Stimulated activated CD8-positive, alpha-beta memory T cell treated with anti-CD3 and anti-CD28 coated beads, Interleukin-15, amount 100 ng/mL, for 48 hours (primary cell): ENCODE results near the gene NUDCD3.

ENCODE experiments used
- DNase-seq, 2 donors: peaks; one replicate each; pipeline ENCODE4 v3.0.0-alpha.2; 2020; ENCODE audit warnings: low read depth in 2 of 2

The NUDCD3 gene

GRCh38 chr7:44401692-44402091 is 88.8 kb downstream of the NUDCD3 start:
- no peak for DNase-seq

DNA sequence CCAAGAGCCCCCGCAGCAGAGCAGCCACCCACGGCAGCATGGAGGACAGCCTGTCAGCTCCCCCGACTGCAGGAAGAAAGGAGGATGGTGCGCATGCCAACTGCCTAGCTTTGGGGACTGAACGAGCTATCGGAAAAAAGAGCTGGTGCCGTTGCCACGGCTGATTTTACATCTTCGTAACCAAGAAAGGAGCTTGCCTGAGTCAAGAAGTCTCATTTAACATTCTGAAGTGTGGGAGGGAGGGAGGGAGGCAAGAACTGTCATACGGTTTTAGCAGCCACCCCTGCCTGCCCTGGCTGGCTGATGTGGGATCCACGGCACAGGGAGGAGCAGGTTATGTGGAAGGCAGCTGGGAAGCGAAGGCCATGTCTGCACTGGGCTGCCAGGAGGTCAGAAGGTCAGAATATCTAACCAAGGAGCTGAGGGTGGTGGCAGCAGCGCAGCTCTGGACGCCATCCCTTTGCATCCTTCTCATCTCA is 90.4 kb downstream of the NUDCD3 start:
- DNase-seq, result no peak

- no peak for DNase-seq
Measured at GRCh38 chr7:44398953-44399574, 91.4 kb downstream of the NUDCD3 start.

- no peak for DNase-seq
Measured at GRCh38 chr7:44398511-44398911, 91.9 kb downstream of the NUDCD3 start.

DNA sequence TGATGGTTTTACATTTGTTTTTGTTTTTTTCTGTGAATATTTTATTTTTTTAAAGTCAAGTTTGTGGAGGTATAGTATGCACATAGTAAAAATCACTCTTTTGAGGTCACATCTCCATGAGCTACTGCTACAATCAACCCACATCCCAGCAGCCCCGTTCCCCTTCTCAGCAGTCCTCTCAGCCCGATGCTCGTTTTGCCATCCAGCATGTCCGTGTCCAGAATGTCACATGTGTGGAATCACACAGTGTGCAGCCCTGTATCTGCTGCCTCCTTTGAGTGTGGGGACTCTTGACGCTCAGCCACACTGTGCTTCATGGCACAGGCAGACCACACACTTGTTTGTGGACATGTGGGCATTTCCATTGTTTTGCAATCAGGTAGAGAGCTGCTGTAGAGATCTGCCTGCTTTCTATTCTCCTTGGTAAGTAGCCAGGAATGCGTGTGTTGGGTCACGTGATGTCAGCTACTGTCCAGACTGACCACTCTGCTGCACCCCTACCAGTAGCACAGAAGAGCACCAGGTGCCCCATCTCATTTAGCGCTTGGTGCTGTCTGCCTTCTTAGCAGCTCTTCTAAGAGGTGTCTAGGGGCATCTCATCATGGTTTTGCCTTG is 93.4 kb downstream of the NUDCD3 start:
- no peak for DNase-seq

- DNase-seq, result no peak
Measured at GRCh38 chr7:44396496-44396895, 94.0 kb downstream of the NUDCD3 start.

DNA sequence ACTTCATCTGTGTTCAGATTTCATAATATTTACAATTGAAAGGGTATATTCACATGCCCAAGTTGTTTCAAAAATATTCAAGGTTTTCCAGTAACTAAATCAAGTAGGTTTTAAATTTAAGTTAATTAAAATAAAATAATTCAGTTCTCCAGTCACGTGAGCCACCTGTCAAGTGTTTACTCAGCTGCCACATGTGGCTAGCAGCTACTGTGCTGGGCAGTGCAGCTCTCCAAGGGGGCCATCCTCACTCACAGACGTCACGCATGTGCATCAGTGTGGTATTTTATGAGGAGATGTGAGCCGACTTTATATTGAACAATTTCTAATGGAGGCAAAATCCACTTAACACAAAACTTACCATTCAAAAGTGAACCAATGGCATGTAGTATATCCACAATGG is 95.4 kb downstream of the NUDCD3 start:
- no peak for DNase-seq

GRCh38 chr7:44394636-44395035 is 95.8 kb downstream of the NUDCD3 start:
- no peak for DNase-seq

DNA sequence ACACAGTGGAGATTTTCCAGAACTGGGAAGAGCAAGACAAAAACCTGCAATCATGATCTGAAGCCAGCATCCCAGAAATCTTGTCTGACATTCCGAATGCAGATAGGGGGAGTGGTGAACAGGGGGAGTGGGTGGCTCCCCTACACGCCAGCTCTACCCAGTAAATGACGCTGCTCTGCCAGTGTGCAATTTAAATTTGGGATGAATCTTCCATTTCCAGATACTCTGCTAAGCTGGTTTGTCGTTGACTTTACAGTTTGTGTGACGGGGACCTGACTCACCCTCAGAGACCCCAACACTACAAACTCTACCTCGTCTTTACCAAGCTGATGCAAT is 96.4 kb downstream of the NUDCD3 start:
- DNase-seq, result no peak

DNA sequence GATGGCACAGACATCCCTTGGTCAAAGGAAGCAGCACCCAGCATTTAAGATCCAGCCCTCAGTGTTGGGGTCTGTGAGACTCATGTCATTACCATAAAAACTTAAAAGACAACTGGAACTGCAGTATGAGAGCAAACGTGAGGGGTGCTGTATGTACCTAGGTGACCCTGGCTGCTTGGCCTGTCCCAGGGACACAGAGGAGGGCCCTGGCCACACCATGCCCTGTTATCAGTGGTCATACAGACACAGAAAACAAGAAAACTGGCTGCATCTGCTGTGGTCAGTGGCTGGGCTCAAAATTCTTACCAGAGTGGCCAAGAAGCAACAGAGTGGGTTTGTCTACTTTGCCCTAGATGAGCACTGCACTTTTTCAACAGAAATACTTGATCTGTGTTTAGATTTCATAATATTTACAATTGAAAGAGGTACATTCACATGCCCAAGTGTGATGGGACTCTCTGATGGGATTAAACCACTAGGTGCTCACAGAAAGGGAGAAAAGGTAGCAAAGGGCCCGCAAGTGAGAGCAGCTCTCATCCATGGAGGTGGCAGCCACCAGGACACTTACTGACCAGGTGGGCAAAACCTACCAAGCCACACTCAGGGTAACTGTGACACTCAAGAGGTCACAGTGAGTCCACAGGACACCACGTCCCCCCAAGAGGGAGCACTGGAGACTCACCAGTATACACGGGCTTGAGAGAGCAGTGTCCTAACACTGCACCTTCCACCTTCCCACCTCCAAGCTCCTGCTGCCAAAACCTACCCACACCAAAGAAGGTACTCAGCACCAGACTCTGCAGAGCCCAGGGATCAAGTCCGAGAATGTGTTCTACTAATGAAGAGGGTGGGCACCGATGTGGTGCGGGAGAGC is 97.0 kb downstream of the NUDCD3 start:
- no peak for DNase-seq

DNA sequence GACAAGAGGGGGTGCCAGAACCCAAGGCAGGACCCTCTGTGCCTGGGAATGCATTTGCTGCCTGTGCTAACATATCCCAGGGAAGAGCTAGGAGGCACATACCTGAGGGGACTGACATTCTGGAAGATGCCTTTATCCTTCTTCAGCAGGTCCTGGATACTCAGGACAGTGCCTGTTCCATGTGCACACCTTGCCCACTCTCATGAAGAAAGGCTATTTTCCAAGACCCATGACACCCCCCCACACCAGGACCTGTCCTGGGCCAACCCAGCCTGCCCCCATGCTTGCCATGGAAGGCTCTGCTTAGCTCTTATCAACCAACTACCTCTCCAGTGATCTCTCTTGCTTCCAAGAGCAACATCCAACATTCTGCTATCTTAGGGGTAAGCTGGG is 97.8 kb downstream of the NUDCD3 start:
- DNase-seq, result no peak

DNA sequence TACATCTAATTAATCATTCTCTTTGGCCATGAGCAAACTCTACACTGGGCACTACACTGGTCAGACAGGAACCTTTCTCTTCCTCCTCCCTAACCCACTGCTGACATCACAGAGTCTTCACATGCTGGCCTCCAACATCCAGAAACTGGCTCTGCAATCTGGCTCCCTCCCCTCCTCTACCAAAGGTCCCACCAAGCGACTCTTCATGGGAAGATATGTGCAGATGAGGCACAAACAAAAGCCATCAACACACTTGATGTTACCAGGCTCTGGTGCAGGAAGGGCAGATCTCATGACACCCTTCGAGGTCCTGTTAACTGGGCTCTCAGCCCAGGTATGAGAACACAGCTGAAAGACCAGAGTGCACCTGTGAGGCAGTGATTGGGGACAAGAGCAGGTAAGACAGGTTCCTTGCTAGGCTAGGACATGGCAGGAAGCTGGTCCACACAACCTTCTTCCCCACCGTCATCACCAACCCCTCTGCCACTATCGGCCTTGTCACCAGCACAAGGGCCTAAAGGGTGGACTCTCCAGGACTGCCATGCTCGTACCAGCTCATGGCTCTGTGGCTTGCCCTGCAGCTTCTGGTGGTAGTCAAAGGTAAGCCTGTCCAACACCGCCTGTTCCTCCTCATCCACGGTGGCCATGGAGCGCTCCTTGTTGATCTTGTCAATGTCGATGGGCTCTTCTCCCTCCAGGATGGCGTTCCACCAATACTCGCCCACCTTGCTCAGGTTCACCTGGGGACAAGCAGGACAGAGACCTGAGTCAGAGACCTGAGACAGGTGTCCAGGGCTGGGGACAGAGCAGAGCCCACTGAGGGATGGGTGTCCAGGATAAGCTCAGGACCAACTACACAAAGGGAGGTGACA is 98.5 kb downstream of the NUDCD3 start:
- no peak for DNase-seq

- no peak for DNase-seq
Measured at GRCh38 chr7:44391171-44391570, 99.3 kb downstream of the NUDCD3 start.

DNA sequence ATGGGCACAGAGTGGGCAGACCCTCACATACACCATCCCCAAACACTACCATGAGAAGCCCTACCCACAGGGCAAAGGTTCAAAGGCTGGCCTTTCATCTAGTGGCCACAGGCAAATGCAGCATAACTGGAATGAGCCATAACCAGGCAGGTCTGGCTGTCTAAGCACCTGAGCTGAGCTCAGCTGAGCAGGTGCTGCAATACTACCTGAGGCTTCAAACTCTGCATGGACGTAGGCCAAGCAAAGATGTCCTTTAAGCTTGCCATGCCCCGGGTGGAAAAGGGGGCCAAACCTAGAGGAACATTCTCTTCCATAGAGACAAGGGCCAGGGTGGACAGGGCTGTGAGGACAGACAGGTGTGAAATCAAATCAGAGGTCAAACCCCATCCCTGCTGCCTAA is 99.8 kb downstream of the NUDCD3 start:
- DNase-seq, result no peak

DNA sequence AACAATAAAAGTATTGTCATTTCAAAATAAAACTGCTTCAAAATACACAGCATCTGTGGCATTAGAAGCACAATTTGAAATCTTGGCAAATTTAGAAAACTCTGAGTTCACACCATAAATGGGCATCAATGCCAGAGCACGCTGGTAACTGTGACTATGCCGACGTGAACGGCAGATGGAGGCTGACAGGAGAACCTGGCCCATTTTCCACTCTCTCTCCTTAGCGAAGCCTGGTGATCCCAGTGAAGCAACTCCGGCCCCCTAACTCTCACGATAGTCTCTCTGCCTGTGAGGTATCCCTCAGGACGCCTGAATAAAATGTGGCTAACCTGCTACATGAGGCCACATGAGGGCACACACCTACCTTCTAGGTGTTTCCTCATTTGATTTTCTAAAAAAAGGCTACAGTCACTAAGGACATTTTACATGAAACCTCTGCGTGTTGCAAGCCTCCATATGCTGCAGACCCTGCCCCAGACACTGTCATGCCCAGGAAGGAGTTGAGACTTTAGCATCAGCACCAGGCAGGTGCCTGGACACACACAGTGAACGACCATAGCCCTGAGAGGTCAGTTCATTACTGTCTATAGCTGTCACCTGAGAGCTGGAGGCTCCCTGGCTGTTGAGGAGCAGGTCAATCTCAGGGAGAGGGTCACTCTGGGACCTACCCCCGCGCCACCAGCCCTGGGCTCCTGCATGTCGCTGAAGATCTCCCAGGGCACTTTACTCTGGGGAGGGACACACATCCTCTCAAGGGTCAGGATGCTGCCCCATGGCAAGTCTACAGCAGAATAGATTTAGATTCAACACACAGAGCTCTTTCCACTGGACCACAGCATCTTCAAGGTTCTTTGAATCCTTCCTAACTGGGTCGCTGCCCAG is 102.1 kb downstream of the NUDCD3 start:
- no peak for DNase-seq

DNA sequence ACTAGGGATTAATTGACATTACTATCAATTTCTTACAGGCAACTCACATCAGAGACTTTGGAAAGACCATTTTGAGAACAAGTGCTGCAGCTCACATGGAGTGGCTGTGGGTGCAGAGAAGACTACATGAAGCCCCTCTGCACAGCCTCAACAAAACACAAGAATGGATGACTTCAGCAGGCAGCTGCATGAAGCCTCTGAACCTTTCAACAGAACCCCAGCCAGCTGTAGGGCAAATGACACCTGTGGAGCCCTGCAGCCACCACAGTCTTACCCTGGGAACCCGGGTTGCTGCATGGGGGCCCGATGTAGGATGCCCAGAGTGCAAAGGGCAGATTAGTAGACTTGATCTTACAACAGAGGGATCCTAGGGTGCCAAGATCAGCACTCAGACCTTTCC is 103.1 kb downstream of the NUDCD3 start:
- no peak for DNase-seq

DNA sequence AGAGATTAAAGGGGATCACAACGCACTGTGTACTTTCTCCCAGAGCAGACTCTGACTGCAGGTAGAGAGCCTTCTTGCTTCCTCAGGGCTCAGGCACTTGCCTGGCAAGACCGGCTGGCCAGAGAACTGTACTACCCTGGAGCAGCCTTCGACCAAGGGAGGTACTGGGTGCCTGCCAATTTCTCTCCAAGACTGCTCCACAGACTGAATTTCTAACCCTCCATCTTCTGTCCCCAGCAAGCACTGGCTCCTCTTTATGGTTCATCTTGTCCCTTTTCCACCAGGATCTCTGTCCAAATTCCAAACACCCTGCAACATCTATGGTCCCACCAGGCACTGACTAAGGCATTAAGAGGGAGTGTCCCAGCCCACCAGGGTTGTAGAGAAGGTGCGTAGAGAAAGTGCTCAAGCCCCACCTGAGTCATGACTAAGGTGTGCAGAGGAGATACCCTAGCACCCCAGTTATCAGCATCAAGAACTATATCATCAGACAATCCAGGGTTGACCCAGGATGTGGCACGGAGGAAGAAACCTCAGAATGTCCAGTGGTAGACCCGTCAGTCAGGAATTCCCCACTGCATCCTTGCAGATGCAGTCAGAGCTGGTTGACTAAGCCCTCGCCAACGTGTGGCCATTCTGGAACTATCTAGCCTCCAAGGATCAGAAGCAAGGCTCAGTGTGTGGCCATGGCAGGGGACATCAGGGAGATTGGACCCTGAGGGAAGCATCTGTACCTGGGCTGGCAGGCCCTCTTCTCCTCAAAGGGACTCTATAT is 104.1 kb downstream of the NUDCD3 start:
- DNase-seq, result no peak

- DNase-seq, result no peak
Measured at GRCh38 chr7:44385434-44386138, 104.9 kb downstream of the NUDCD3 start.

GRCh38 chr7:44384586-44385433 is 105.6 kb downstream of the NUDCD3 start:
- DNase-seq, result no peak
